ENCODE results near the gene CAB39.

- no peak for TF ChIP-seq TAF1 (IDR thresholded peaks at IDR 0.05; ENCODE audit: borderline replicate concordance, low read depth, low read length)
- TF ChIP-seq POLR2AphosphoS5 (IDR thresholded peaks at IDR 0.05; ENCODE audit: low read depth, low read length) = no peak
- TF ChIP-seq POLR2A (IDR thresholded peaks at IDR 0.05; ENCODE audit: low read depth, low read length) = no peak
Measured at GRCh38 chr2:230690439-230690838, 22.2 kb upstream of the CAB39 start.
